Measurements from ENCODE around the gene PCDHA7. TPM values are rescaled to one million over a fixed set of nuclear protein-coding genes. Genes with fewer than 3 reads are reported as not detected.

Gene PCDHA7
- total RNA-seq, 2 experiments from 2014 or later, result not detected

GRCh38 chr5:140877262-140877581 is 43.2 kb downstream of the PCDHA7 start:
- ATAC-seq (no peak), DNase-seq (no peak)
- ChIA-PET POLR2A (no interaction called here), CTCF (no interaction called here)
- intact Hi-C loops (cut with micrococcal nuclease), result no loop called here
- peaks cover 15% of the 10 kb centered on the region for H3K9me3 Mint-ChIP-seq
- peaks cover 13% of the 10 kb centered on the region for H3K36me3 Mint-ChIP-seq (ENCODE audit: low read depth)
- no peak overlapping the region for H3K27ac Mint-ChIP-seq
- peaks cover 42% of the 10 kb centered on the region for H3K27me3 Mint-ChIP-seq
- no peak overlapping the region for H3K4me3 Mint-ChIP-seq
- H3K4me1 Mint-ChIP-seq (ENCODE audit: low read depth), result no peaks in the 10 kb centered on the region
- no peak for TF ChIP-seq CTCF (IDR thresholded peaks at IDR 0.05)

DNA sequence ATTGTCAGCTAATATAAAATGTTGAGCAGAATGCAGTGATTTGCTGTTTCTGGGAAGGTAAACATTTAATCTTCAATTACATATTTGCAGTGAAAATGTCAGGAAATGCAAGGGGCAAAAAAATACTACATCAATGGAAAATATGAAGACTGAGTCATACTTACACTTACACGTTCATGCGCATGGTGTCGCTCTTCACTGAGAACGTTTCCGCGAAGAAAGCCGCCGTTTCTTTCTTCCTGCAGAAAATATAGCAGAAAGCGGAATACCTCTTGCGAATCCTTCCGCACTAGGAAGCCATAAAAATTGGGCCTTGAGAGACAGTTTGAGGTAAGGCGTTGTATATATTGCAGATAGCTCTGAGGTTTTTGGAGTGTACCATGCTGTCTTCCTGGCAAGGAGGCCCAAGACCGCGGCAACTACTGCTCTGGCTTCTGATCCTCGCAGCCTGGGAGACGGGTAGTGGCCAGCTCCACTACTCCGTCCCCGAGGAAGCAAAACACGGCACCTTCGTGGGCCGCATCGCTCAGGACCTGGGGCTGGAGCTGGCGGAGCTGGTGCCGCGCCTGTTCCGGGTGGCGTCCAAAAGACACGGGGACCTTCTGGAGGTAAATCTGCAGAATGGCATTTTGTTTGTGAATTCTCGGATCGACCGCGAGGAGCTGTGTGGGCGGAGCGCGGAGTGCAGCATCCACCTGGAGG is 48.0 kb downstream of the PCDHA7 start, which contains the start of gene PCDHA13:
TSS of gene PCDHA13 (plus strand) at position 236 of the 702 bp plus-strand sequence. CDS start at position 381, 145 bp downstream.
- POLR2A ChIA-PET, result no interaction called here
- no peak for DNase-seq

GRCh38 chr5:140882591-140882899 is 48.5 kb downstream of the PCDHA7 start:
- POLR2A ChIA-PET, result no interaction called here
- H3K27me3 Mint-ChIP-seq, result peaks cover 26% of the 10 kb centered on the region
- DNase-seq (no peak), ATAC-seq (no peak)
- H3K36me3 Mint-ChIP-seq (ENCODE audit: low read depth), result peaks cover 8% of the 10 kb centered on the region
- no peak overlapping the region for H3K27ac Mint-ChIP-seq
- intact Hi-C loops (cut with micrococcal nuclease), result no loop called here
- peaks cover 18% of the 10 kb centered on the region for H3K9me3 Mint-ChIP-seq
- TF ChIP-seq CTCF (IDR thresholded peaks at IDR 0.05), result no peak
- CTCF ChIA-PET, result interaction anchor here (0.7 to 1.2 kb wide), 2 partner anchors 41 to 158 kb away, joined by 3 read pairs; no protein-coding TSS in a partner anchor
- no peaks in the 10 kb centered on the region for H3K4me1 Mint-ChIP-seq (ENCODE audit: low read depth)
- no peak overlapping the region for H3K4me3 Mint-ChIP-seq

More for the DNA sequence above, 48.0 kb downstream of the PCDHA7 start, which contains the start of gene PCDHA13:
- Mint-ChIP-seq H3K4me3 (no peak within 1 kb of the TSS), H3K4me1 (ENCODE audit: low read depth) (no peaks in the 10 kb centered on the region), H3K9me3 (peaks cover 18% of the 10 kb centered on the region), H3K27me3 (peaks cover 24% of the 10 kb centered on the region), H3K36me3 (ENCODE audit: low read depth) (peaks cover 8% of the 10 kb centered on the region), H3K27ac (no peak within 1 kb of the TSS)
- intact Hi-C loops (cut with micrococcal nuclease), result no loop called here
- no peak for ATAC-seq
- TF ChIP-seq CTCF (IDR thresholded peaks at IDR 0.05), result peak; percentile 33
- CTCF ChIA-PET, result interaction anchor here (0.7 kb wide), 1 partner anchor 159 kb away, joined by 3 read pairs; no protein-coding TSS in a partner anchor

DNA sequence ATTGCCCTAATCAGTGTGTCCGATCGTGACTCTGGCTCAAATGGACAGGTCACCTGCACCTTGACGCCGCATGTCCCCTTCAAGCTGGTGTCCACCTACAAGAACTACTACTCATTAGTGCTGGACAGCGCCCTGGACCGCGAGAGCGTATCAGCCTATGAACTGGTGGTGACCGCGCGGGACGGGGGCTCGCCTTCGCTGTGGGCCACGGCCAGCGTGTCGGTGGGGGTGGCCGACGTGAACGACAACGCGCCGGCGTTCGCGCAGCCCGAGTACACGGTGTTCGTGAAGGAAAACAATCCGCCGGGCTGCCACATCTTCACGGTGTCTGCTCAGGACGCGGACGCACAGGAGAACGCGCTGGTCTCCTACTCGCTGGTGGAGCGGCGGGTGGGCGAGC is 49.3 kb downstream of the PCDHA7 start:
- ATAC-seq (no peak), DNase-seq (no peak)
- H3K4me3 Mint-ChIP-seq, result no peak overlapping the region
- peaks cover 24% of the 10 kb centered on the region for H3K27me3 Mint-ChIP-seq
- CTCF ChIA-PET, result interaction anchor here (1.2 kb wide), 1 partner anchor 42 kb away, joined by 3 read pairs; no protein-coding TSS in a partner anchor
- H3K27ac Mint-ChIP-seq, result no peak overlapping the region
- no peak for TF ChIP-seq CTCF (IDR thresholded peaks at IDR 0.05)
- H3K4me1 Mint-ChIP-seq (ENCODE audit: low read depth), result no peaks in the 10 kb centered on the region
- intact Hi-C loops (cut with micrococcal nuclease), result no loop called here
- POLR2A ChIA-PET, result no interaction called here
- peaks cover 18% of the 10 kb centered on the region for H3K9me3 Mint-ChIP-seq
- peaks cover 8% of the 10 kb centered on the region for H3K36me3 Mint-ChIP-seq (ENCODE audit: low read depth)

DNA sequence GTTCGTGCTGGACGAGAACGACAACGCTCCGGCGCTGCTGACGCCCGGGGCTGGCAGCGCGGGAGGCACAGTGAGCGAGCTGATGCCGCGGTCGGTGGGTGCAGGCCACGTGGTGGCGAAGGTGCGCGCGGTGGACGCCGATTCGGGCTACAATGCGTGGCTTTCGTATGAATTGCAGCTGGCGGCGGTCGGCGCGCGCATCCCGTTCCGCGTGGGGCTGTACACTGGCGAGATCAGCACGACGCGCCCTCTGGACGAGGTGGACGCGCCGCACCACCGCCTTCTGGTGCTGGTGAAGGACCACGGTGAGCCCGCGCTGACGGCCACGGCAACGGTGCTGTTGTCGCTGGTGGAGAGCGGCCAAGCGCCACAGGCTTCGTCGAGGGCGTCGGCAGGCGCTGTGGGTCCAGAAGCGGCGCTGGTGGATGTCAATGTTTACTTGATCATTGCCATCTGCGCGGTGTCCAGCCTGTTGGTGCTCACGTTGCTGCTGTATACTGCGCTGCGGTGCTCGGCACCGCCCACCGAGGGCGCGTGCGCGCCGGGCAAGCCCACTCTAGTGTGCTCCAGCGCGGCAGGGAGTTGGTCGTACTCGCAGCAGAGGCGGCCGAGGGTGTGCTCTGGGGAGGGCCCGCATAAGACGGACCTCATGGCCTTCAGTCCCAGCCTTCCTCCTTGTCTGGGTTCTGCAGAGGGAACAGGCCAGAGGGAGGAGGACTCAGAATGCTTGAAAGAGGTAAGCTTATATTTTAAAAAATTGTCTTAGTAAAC is 50.0 kb downstream of the PCDHA7 start:
- intact Hi-C loops (cut with micrococcal nuclease), result no loop called here
- H3K4me1 Mint-ChIP-seq (ENCODE audit: low read depth), result no peaks in the 10 kb centered on the region
- DNase-seq, result no peak
- peaks cover 21% of the 10 kb centered on the region for H3K27me3 Mint-ChIP-seq
- peaks cover 18% of the 10 kb centered on the region for H3K9me3 Mint-ChIP-seq
- no peak for TF ChIP-seq CTCF (IDR thresholded peaks at IDR 0.05)
- H3K4me3 Mint-ChIP-seq, result no peak overlapping the region
- POLR2A ChIA-PET, result no interaction called here
- H3K27ac Mint-ChIP-seq, result no peak overlapping the region
- ATAC-seq, result no peak
- CTCF ChIA-PET, result no interaction called here
- peaks cover 8% of the 10 kb centered on the region for H3K36me3 Mint-ChIP-seq (ENCODE audit: low read depth)

Data from activated CD8-positive, alpha-beta T cell treated with anti-CD3 and anti-CD28 coated beads for 36 hours (primary cell).